K562 (cell line): ENCODE data around the gene B4GALT1. TPM values are rescaled to one million over a fixed set of nuclear protein-coding genes. Genes with fewer than 3 reads are reported as not detected.

Experiments used
- ATAC-seq: fragments of 200-7000 bp; cut with Tn5 transposase; 3 replicates; pipeline ENCODE4 v1.9.1; 2020; ENCODE audit warnings: moderate library complexity
- BruUV-seq: library from RNA; stranded (reverse); fragments of 400-500 nt; replicated peaks from 2 replicates; lab custom pipeline; 2021; lab: Mats Ljungman, UMichigan
- CTCF ChIA-PET: fragments of 300-600 bp; formaldehyde crosslinking; extraction: SDS; loops from one replicate; lab custom pipeline; 2021; ENCODE audit warnings: low intra/inter-chr PET ratio; lab: Yijun Ruan, JAX
- POLR2A ChIA-PET: fragments of 300-600, 350-650 bp; sonication (Branson Sonifier 250); formaldehyde crosslinking; extraction: SDS; loops from one replicate; lab custom pipeline; 2021; ENCODE audit warnings: antibody characterized with exemption, inconsistent platforms; lab: Yijun Ruan, JAX
- DNase-seq, 4 experiments: peaks; one replicate each; pipeline versions ENCODE4 v3.0.0 to v3.0.0-alpha.2; 2011 to 2018; ENCODE audit warnings: low spot score in 3 of 4, mixed read lengths in 3 of 4; ENCODE audit errors: extremely low read depth in 1 of 4
- FAIRE-seq: peaks from 2 replicates; lab custom pipeline; 2011; peaks lifted over from hg19 to GRCh38; lab: Jason Lieb, UNC
- H2AFZ ChIP-seq: 2 replicates; pipeline ENCODE4 v1.6.0; 2011; ENCODE audit warnings: low read depth, low read length, control low read depth, inconsistent platforms
- H3K27ac ChIP-seq: fragments of 200-600 bp; 3 replicates; pipeline ENCODE4 v1.8.0; 2011; ENCODE audit warnings: low read depth, mild to moderate bottlenecking, control low read depth, inconsistent platforms, low read length, moderate library complexity, mixed read lengths; ENCODE audit errors: extremely low read depth
- H3K27me3 ChIP-seq, 2 experiments: fragments of 300-600 bp in 1 of 2; 2 replicates in 1 of 2; 3 replicates in 1 of 2; pipeline versions ENCODE4 v1.6.0 to v1.8.0; 2011; ENCODE audit warnings: inconsistent platforms in 2 of 2, low read length in 2 of 2, mild to moderate bottlenecking in 1 of 2, mixed read lengths in 1 of 2, moderate library complexity in 1 of 2; ENCODE audit not compliant: control insufficient read depth in 2 of 2, insufficient read depth in 2 of 2
- H3K36me3 ChIP-seq: fragments of 300-600 bp; 3 replicates; pipeline ENCODE4 v1.8.0; 2011; ENCODE audit warnings: mild to moderate bottlenecking, low read length, inconsistent platforms; ENCODE audit not compliant: control insufficient read depth, insufficient read depth
- H3K4me1 ChIP-seq, 2 experiments: fragments of 200-600 bp in 1 of 2; replicated peaks in 1 of 2; 2 replicates in 1 of 2; 3 replicates in 1 of 2; pipeline versions ENCODE4 v1.5.1 to v1.8.0; 2011; ENCODE audit warnings: inconsistent platforms in 2 of 2, low read length in 2 of 2, mild to moderate bottlenecking in 1 of 2, mixed read lengths in 1 of 2, moderate library complexity in 1 of 2; ENCODE audit not compliant: control insufficient read depth in 2 of 2, insufficient read depth in 2 of 2
- H3K4me2 ChIP-seq: 2 replicates; pipeline ENCODE4 v1.6.1; 2011; ENCODE audit warnings: low read length, control low read depth, inconsistent platforms, mixed read lengths; ENCODE audit not compliant: insufficient read depth
- H3K4me3 ChIP-seq: fragments of 200-600 bp; sonication (generic), shearing (Covaris generic); 2 replicates; pipeline ENCODE4 v1.5.1; 2016; ENCODE audit warnings: control low read depth, inconsistent platforms
- H3K79me2 ChIP-seq: fragments of 200-600 bp; 3 replicates; pipeline ENCODE4 v1.8.0; 2011; ENCODE audit warnings: low read length, inconsistent platforms; ENCODE audit not compliant: control insufficient read depth, insufficient read depth
- H3K9ac ChIP-seq, 2 experiments: 2 replicates each; pipeline versions ENCODE4 v1.6.0 to v1.6.1; 2011; ENCODE audit warnings: low read depth in 2 of 2, low read length in 2 of 2, control low read depth in 1 of 2, inconsistent platforms in 1 of 2, mild to moderate bottlenecking in 1 of 2, mixed read lengths in 1 of 2; ENCODE audit not compliant: insufficient read depth in 1 of 2
- H3K9me1 ChIP-seq: one replicate; pipeline ENCODE4 v1.6.0; 2011; ENCODE audit warnings: inconsistent platforms, mild to moderate bottlenecking, low read length, moderate library complexity; ENCODE audit not compliant: control insufficient read depth, insufficient read depth
- H3K9me3 ChIP-seq: replicated peaks from 2 replicates; pipeline ENCODE4 v1.5.1; 2011; ENCODE audit warnings: low read depth, low read length, inconsistent platforms; ENCODE audit not compliant: control insufficient read depth, insufficient read depth
- H4K20me1 ChIP-seq: replicated peaks from 2 replicates; pipeline ENCODE4 v1.6.1; 2011; ENCODE audit warnings: low read length, inconsistent platforms, mixed read lengths; ENCODE audit not compliant: control insufficient read depth, insufficient read depth
- CBFA2T2 ChIP-seq: fragments of 450-650 bp; conservative IDR thresholded peaks from 2 replicates; pipeline ENCODE4 v1.6.1; 2017; ENCODE audit warnings: mild to moderate bottlenecking
- DEAF1 ChIP-seq: fragments of 450-650 bp; formaldehyde crosslinking; IDR thresholded peaks from 2 replicates; pipeline ENCODE4 v1.4.0; 2020; ENCODE audit warnings: mild to moderate bottlenecking, moderate library complexity
- EZH2 ChIP-seq: IDR thresholded peaks from 2 replicates; pipeline ENCODE4 v1.6.1; 2012; ENCODE audit warnings: low read depth, mild to moderate bottlenecking, inconsistent platforms, low read length, borderline replicate concordance
- GABPB2 ChIP-seq: fragments of 250-450 bp; sonication (Bioruptor Pico); conservative IDR thresholded peaks from 2 replicates; pipeline ENCODE4 v1.5.1; 2021; ENCODE audit warnings: mild to moderate bottlenecking
- HNRNPUL1 ChIP-seq: fragments of 200-400 bp; formaldehyde crosslinking; IDR thresholded peaks from 2 replicates; pipeline ENCODE4 v1.6.1; 2017; ENCODE audit warnings: low read length
- MCM5 ChIP-seq: fragments of 450-650 bp; IDR thresholded peaks from 2 replicates; pipeline ENCODE4 v1.6.1; 2016; ENCODE audit warnings: low read depth
- NCOA2 ChIP-seq, 2 experiments: fragments of 450-650 bp; IDR thresholded peaks; 2 replicates each; pipeline ENCODE4 v1.6.1; 2018; ENCODE audit warnings: mild to moderate bottlenecking in 2 of 2, moderate library complexity in 1 of 2; ENCODE audit not compliant: partially characterized antibody in 2 of 2
- NR2F6 ChIP-seq: fragments of 450-650 bp; formaldehyde crosslinking; IDR thresholded peaks from 2 replicates; pipeline ENCODE4 v1.4.0; 2020; ENCODE audit warnings: mild to moderate bottlenecking
- PCBP1 ChIP-seq: fragments of 200-400 bp; formaldehyde crosslinking; IDR thresholded peaks from 2 replicates; pipeline ENCODE4 v1.6.1; 2018; ENCODE audit warnings: mild to moderate bottlenecking, low read depth, low read length; ENCODE audit not compliant: poor library complexity, severe bottlenecking
- RBM22 ChIP-seq: fragments of 200-400 bp; formaldehyde crosslinking; IDR thresholded peaks from 2 replicates; pipeline ENCODE4 v1.6.1; 2018; ENCODE audit warnings: low read length, low read depth; ENCODE audit not compliant: poor library complexity, severe bottlenecking
- SIN3A ChIP-seq, 2 experiments: fragments of 150-350 bp in 1 of 2; IDR thresholded peaks; 2 replicates each; pipeline ENCODE4 v1.6.1; 2011 to 2016; ENCODE audit warnings: borderline replicate concordance in 2 of 2, low read depth in 2 of 2, low read length in 2 of 2, mild to moderate bottlenecking in 2 of 2, moderate library complexity in 2 of 2; ENCODE audit not compliant: control insufficient read depth in 1 of 2
- SIRT6 ChIP-seq: IDR thresholded peaks from one replicate; pipeline ENCODE4 v1.6.1; 2012; ENCODE audit warnings: low read depth, mild to moderate bottlenecking, control low read depth, inconsistent platforms, low read length, moderate library complexity
- TRIM28 ChIP-seq: fragments of 450-650 bp; IDR thresholded peaks from 2 replicates; pipeline ENCODE4 v1.6.1; 2017
- ZBTB9 ChIP-seq: fragments of 450-650 bp; formaldehyde crosslinking; IDR thresholded peaks from 2 replicates; pipeline ENCODE4 v1.4.0; 2020; ENCODE audit warnings: mild to moderate bottlenecking, moderate library complexity
- ZNF785 ChIP-seq: fragments of 250-450 bp; sonication (Bioruptor Pico); IDR thresholded peaks from 2 replicates; pipeline ENCODE4 v1.4.0; 2020; ENCODE audit warnings: mild to moderate bottlenecking
- WGBS: fragments of 100-300 bp; shearing (Covaris generic); methylation state at CpG from one replicate; pipeline ENCODE4 v1.1.6; 2016; ENCODE audit warnings: low coverage, mixed read lengths; ENCODE audit not compliant: insufficient coverage; ENCODE audit errors: missing lambda C conversion rate; 5-methylcytosine and 5-hydroxymethylcytosine counted together
- in situ Hi-C: fragments of 300-500 bp; cut with MboI; formaldehyde crosslinking; loops from 4 replicates; pipeline ENCODE4 v1.15.0; 2018; ENCODE audit warnings: inconsistent platforms, mixed read lengths
- intact Hi-C: fragments of 100-400 bp; cut with micrococcal nuclease; formaldehyde crosslinking; loops from 2 replicates; pipeline ENCODE4 v1.14.2; 2022
- polyA plus RNA-seq, 8 experiments: library from polyadenylated mRNA; depleted of rRNA in 4 of 8; stranded (reverse) in 5 of 8; unstranded in 3 of 8; fragments of >200 nt; fragmentation: Nextera tagmentation in 2 of 8; fragmentation: Illumina TruSeq in 1 of 8; extraction: Ambion mirVana in 2 of 8; extraction: Trizol in 1 of 8; gene quantifications; 2 replicates each; pipeline versions ENCODE4 v1.2.1 to v1.2.3, GENCODE V29; 2011 to 2014; ENCODE audit warnings: inconsistent platforms in 1 of 8, missing spikeins in 1 of 8
- total RNA-seq, 7 experiments: library from RNA; depleted of rRNA in 6 of 7; stranded (reverse); fragments of >200 nt in 6 of 7; fragmentation: Illumina TruSeq in 2 of 7; extraction: Trizol in 2 of 7; gene quantifications; 2 replicates each; pipeline versions ENCODE4 v1.2.1 to v1.2.3, GENCODE V29; 2011 to 2021; ENCODE audit warnings: low replicate concordance in 1 of 7
- TF ChIP-seq, protein P1 (sequence below): fragments of 450-650 bp; formaldehyde crosslinking; IDR thresholded peaks from 2 replicates; pipeline ENCODE4 v1.4.0; 2020; ENCODE audit warnings: mild to moderate bottlenecking
- TF ChIP-seq, protein P2 (sequence below), 2 experiments: fragments of 250-450 bp in 1 of 2; fragments of 450-650 bp in 1 of 2; sonication (Bioruptor Pico) in 1 of 2; IDR thresholded peaks; 2 replicates each; pipeline versions ENCODE4 v1.6.1 to v1.8.0; 2016 to 2021; ENCODE audit warnings: mild to moderate bottlenecking in 2 of 2, moderate library complexity in 2 of 2, missing compliant biosample characterization in 1 of 2, missing genetic modification characterization in 1 of 2

B4GALT1 gene
- total and polyA plus RNA-seq, 9 of the 15 experiments (the other 6 are each of a cell fraction or from before 2014, with no cell fraction given): 4.1 to 26.8 (median 7.1) TPM

- H3K36me3 ChIP-seq: no peaks in the 10 kb centered on the region
- DNase-seq (peak; percentile 47 to 83 (median 65)), FAIRE-seq (peak; percentile 89), ATAC-seq (peak; percentile 84)
- 2% methylated on average over 9 of the region's 9 CpGs for WGBS
- no peaks in the 10 kb centered on the region for H3K9me1 ChIP-seq
- intact Hi-C loops (loop anchor here (1.0 kb wide), 2 partner anchors 98 to 144 kb away; no protein-coding TSS in a partner anchor), in situ Hi-C loops (loop anchor here (5.0 kb wide), 1 partner anchor 146 kb away; no protein-coding TSS in a partner anchor)
- CTCF ChIA-PET: interaction anchor here (0.6 to 5.1 kb wide), 4 partner anchors 98 to 308 kb away, joined by 3 to 42 read pairs (median 6); no protein-coding TSS in a partner anchor
- peak overlapping the region; percentile 51 for H3K4me2 ChIP-seq
- H3K4me3 ChIP-seq: no peak overlapping the region
- peak overlapping the region in 1 of 2 experiments; percentile 38; a peak in 1 of 4 replicates for H3K9ac ChIP-seq
- no peaks in the 10 kb centered on the region for H3K27me3 ChIP-seq
- BruUV-seq: no TSS peak
- H3K4me1 ChIP-seq: peaks cover 0 to 6% of the 10 kb centered on the region in 2 experiments; a peak in 3 of 5 replicates
- POLR2A ChIA-PET: no interaction called here
- H4K20me1 ChIP-seq: no peaks in the 10 kb centered on the region
- no peaks in the 10 kb centered on the region for H3K9me3 ChIP-seq
- peaks cover 3% of the 10 kb centered on the region for H3K79me2 ChIP-seq
- peak overlapping the region; percentile 92 for H2AFZ ChIP-seq
- H3K27ac ChIP-seq: no peak overlapping the region; the same call in 2 of the 3 replicates
- TF ChIP-seq NR2F6 (CRISPR knock-in tag) (no peak), MCM5 (no peak), TRIM28 (no peak), ZBTB9 (no peak), CBFA2T2 (no peak), ZNF785 (no peak), SIN3A (IDR thresholded peaks at IDR 0.05; ENCODE audit: borderline replicate concordance in 2 of 2, control insufficient read depth in 1 of 2, low read depth in 2 of 2, low read length in 2 of 2) (no peak), RBM22 (no peak), EZH2 (no peak), PCBP1 (no peak), NCOA2 (IDR thresholded peaks at IDR 0.05; ENCODE audit: partially characterized antibody in 2 of 2) (no peak), HNRNPUL1 (no peak), SIRT6 (no peak), GABPB2 (CRISPR knock-in tag) (no peak), DEAF1 (CRISPR knock-in tag) (peak; percentile 86)
- TF ChIP-seq, protein P1, sequence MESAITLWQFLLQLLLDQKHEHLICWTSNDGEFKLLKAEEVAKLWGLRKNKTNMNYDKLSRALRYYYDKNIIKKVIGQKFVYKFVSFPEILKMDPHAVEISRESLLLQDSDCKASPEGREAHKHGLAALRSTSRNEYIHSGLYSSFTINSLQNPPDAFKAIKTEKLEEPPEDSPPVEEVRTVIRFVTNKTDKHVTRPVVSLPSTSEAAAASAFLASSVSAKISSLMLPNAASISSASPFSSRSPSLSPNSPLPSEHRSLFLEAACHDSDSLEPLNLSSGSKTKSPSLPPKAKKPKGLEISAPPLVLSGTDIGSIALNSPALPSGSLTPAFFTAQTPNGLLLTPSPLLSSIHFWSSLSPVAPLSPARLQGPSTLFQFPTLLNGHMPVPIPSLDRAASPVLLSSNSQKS (CRISPR knock-in tag): no peak
- TF ChIP-seq, protein P2, sequence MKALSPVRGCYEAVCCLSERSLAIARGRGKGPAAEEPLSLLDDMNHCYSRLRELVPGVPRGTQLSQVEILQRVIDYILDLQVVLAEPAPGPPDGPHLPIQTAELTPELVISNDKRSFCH (CRISPR knock-in tag; IDR thresholded peaks at IDR 0.05): no peak
- TF ChIP-seq, protein P2 (tag; IDR thresholded peaks at IDR 0.05): no peak
Observed at GRCh38 chr9:33081128-33081851, 85.8 kb downstream of the B4GALT1 start.
